Measurements from ENCODE around the gene TRAPPC5.
"Not testable (repeated sequence)": the region's sequence is repeated elsewhere in the genome, so short reads cannot be mapped to it uniquely, and the experiment has no call there.

DNA sequence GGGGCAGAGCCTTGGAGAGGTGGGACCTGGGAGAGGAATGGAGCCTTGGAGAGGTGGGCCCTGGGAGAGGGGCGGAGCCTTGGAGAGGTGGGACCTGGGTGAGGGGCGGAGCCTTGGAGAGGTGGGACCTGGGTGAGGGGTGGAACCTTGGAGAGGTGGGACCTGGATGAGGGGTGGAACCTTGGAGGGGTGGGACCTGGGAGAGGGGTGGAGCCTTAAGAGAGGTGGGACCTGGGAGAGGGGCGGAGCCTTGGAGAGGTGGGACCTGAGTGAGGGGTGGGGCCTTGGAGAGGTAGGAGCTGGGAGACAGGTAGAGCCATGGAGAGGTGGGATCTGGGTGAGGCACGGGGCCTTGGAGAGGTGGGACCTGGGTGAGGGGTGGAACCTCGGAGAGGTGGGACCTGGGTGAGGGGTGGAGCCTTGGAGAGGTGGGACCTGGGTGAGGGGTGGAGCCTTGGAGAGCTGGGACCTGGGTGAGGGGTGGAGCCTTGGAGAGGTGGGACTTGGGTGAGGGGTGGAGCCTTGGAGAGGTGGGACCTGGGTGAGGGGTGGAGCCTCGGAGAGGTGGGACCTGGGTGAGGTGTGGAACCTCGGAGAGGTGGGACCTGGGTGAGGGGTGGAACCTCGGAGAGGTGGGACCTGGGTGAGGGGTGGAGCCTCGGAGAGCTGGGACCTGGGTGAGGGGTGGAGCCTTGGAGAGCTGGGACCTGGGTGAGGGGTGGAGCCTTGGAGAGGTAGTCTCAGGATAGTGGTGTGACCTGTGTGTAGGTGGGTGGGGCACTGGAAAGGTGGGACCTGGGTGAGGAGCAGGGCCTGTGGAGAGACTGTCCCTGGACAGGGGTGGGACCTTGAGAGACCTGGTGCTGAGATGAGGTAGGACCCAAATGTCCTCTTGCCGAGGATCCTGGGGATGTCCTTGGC lies 36.7 kb upstream of the TRAPPC5 start:
- not testable (repeated sequence) for TF ChIP-seq CTCF (conservative IDR thresholded peaks at IDR 0.05; ENCODE audit: low read length); EZH2phosphoT487 (IDR thresholded peaks at IDR 0.05; ENCODE audit: borderline replicate concordance, low read depth, low read length)
